ENCODE results near the gene BMP7. TPM values are rescaled to one million over a fixed set of nuclear protein-coding genes. Genes with fewer than 3 reads are reported as not detected.

Gene BMP7
- total RNA-seq, 2 experiments from 2014 or later, result not detected

GRCh38 chr20:57210911-57211280 is 55.5 kb downstream of the BMP7 start:
- H3K4me3 ChIP-seq (ENCODE audit: low read length), result no peak overlapping the region
- H3K27me3 Mint-ChIP-seq, result peaks cover 29% of the 10 kb centered on the region
- POLR2A ChIA-PET, result no interaction called here
- peaks cover 0 to 4% of the 10 kb centered on the region in 2 experiments for H3K27me3 ChIP-seq (ENCODE audit: control insufficient read depth in 1 of 2, insufficient read depth in 2 of 2, low read length in 2 of 2)
- no peak overlapping the region for H3K27ac Mint-ChIP-seq
- CTCF ChIA-PET, result no interaction called here
- H3K4me1 Mint-ChIP-seq (ENCODE audit: low read depth), result no peaks in the 10 kb centered on the region
- TF ChIP-seq CTCF (IDR thresholded peaks at IDR 0.05), result no peak
- no peaks in the 10 kb centered on the region for H3K36me3 Mint-ChIP-seq (ENCODE audit: low read depth)
- ATAC-seq (ENCODE audit: poor library complexity) (no peak), DNase-seq (no peak)
- no peaks in the 10 kb centered on the region for H3K4me1 ChIP-seq (ENCODE audit: insufficient read depth, low read length)
- intact Hi-C loops (cut with DNase I, micrococcal nuclease), result no loop called here
- H3K9me3 Mint-ChIP-seq, result no peaks in the 10 kb centered on the region
- H3K9me3 ChIP-seq (ENCODE audit: control insufficient read depth in 1 of 2, insufficient read depth in 1 of 2, low read length in 2 of 2), result peaks cover 0 to 4% of the 10 kb centered on the region in 2 experiments
- no peak overlapping the region for H3K4me3 Mint-ChIP-seq
- H3K27ac ChIP-seq (ENCODE audit: low read depth in 1 of 2, low read length in 2 of 2), result no peak overlapping the region
- no peaks in the 10 kb centered on the region for H3K36me3 ChIP-seq (ENCODE audit: insufficient read depth, low read length)

GRCh38 chr20:57210054-57210910 is 56.2 kb downstream of the BMP7 start:
- Mint-ChIP-seq H3K4me1 (ENCODE audit: low read depth) (no peaks in the 10 kb centered on the region), H3K27me3 (peaks cover 29% of the 10 kb centered on the region), H3K36me3 (ENCODE audit: low read depth) (no peaks in the 10 kb centered on the region), H3K27ac (no peak overlapping the region), H3K4me3 (no peak overlapping the region), H3K9me3 (no peaks in the 10 kb centered on the region)
- Histone ChIP-seq H3K27ac (ENCODE audit: low read depth in 1 of 2, low read length in 2 of 2) (no peak overlapping the region), H3K27me3 (ENCODE audit: control insufficient read depth in 1 of 2, insufficient read depth in 2 of 2, low read length in 2 of 2) (peaks cover 0 to 4% of the 10 kb centered on the region in 2 experiments), H3K36me3 (ENCODE audit: insufficient read depth, low read length) (no peaks in the 10 kb centered on the region), H3K4me3 (ENCODE audit: low read length) (no peak overlapping the region), H3K4me1 (ENCODE audit: insufficient read depth, low read length) (no peaks in the 10 kb centered on the region), H3K9me3 (ENCODE audit: control insufficient read depth in 1 of 2, insufficient read depth in 1 of 2, low read length in 2 of 2) (peaks cover 0 to 4% of the 10 kb centered on the region in 2 experiments)
- intact Hi-C loops (cut with DNase I, micrococcal nuclease), result no loop called here
- POLR2A ChIA-PET, result no interaction called here
- CTCF ChIA-PET, result no interaction called here
- TF ChIP-seq CTCF (IDR thresholded peaks at IDR 0.05), result no peak
- DNase-seq (no peak), ATAC-seq (ENCODE audit: poor library complexity) (no peak)

GRCh38 chr20:57209413-57209812 is 57.0 kb downstream of the BMP7 start:
- Histone ChIP-seq H3K4me3 (ENCODE audit: low read length) (no peak overlapping the region), H3K9me3 (ENCODE audit: control insufficient read depth in 1 of 2, insufficient read depth in 1 of 2, low read length in 2 of 2) (peaks cover 0 to 4% of the 10 kb centered on the region in 2 experiments), H3K36me3 (ENCODE audit: insufficient read depth, low read length) (no peaks in the 10 kb centered on the region), H3K27ac (ENCODE audit: low read depth in 1 of 2, low read length in 2 of 2) (no peak overlapping the region), H3K4me1 (ENCODE audit: insufficient read depth, low read length) (no peaks in the 10 kb centered on the region), H3K27me3 (ENCODE audit: control insufficient read depth in 1 of 2, insufficient read depth in 2 of 2, low read length in 2 of 2) (peaks cover 0 to 4% of the 10 kb centered on the region in 2 experiments)
- Mint-ChIP-seq H3K27ac (no peak overlapping the region), H3K4me1 (ENCODE audit: low read depth) (no peaks in the 10 kb centered on the region), H3K9me3 (no peaks in the 10 kb centered on the region), H3K4me3 (no peak overlapping the region), H3K36me3 (ENCODE audit: low read depth) (no peaks in the 10 kb centered on the region), H3K27me3 (peaks cover 26% of the 10 kb centered on the region)
- intact Hi-C loops (cut with DNase I, micrococcal nuclease), result no loop called here
- ChIA-PET POLR2A (no interaction called here), CTCF (no interaction called here)
- TF ChIP-seq CTCF (IDR thresholded peaks at IDR 0.05), result no peak
- ATAC-seq (ENCODE audit: poor library complexity) (no peak), DNase-seq (no peak)

Measured in CD4-positive, alpha-beta T cell (primary cell).